IPS-20b (cell line): ENCODE data around the gene CDRT4.

Experiments
- H3K27ac ChIP-seq: one replicate; pipeline ENCODE4 v1.5.1; 2013; ENCODE audit warnings: low read length
- H3K27me3 ChIP-seq: 2 replicates; pipeline ENCODE4 v1.6.1; 2013; ENCODE audit warnings: mild to moderate bottlenecking, low read length, inconsistent platforms; ENCODE audit not compliant: insufficient read depth
- H3K36me3 ChIP-seq: 2 replicates; pipeline ENCODE4 v1.6.1; 2013; ENCODE audit warnings: low read depth, mild to moderate bottlenecking, inconsistent platforms, low read length, moderate library complexity; ENCODE audit not compliant: insufficient read depth
- H3K4me1 ChIP-seq: 2 replicates; pipeline ENCODE4 v1.6.1; 2013; ENCODE audit warnings: mild to moderate bottlenecking, control low read depth, inconsistent platforms, low read length, moderate library complexity; ENCODE audit not compliant: insufficient read depth
- H3K4me3 ChIP-seq: 2 replicates; pipeline ENCODE4 v1.5.1; 2013; ENCODE audit warnings: mild to moderate bottlenecking, low read length, inconsistent platforms
- H3K9ac ChIP-seq: 2 replicates; pipeline ENCODE4 v1.6.1; 2013; ENCODE audit warnings: low read depth, mild to moderate bottlenecking, inconsistent platforms, low read length, moderate library complexity
- H3K9me3 ChIP-seq: 2 replicates; pipeline ENCODE4 v1.6.1; 2013; ENCODE audit warnings: mild to moderate bottlenecking, low read depth, low read length, inconsistent platforms; ENCODE audit not compliant: insufficient read depth

The CDRT4 gene

DNA sequence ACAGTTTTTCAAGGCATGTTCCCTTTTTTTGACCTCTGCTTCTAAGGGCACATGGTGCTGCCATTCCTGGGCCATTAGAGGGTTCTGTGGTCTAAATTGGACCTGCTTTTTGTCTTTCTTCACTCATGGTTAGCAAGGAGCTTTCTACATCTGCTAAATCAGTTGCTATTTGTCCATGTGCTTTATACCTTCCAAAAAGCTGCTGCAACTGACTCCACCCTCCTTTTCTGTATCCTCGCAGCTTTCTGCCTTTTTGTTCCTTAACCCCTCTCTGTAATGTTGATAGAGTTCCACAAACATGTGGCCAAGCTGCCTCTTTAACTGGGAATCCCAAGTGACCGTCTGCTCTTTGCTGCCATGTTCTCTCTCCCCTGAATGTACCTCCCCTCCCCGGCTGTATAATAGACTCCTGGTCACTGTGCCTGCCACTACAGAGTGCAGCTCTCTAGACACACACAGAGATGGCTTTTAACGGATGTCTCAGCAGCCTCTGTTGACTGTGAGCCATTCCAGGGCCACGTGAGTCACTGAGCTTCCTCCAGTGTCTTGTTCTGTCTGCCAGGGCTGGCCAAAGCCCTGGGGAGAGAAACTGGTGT is 68.6 kb downstream of the CDRT4 start:
- Histone ChIP-seq H3K9ac (no peak overlapping the region), H3K27ac (no peak overlapping the region), H3K4me1 (no peaks in the 10 kb centered on the region), H3K27me3 (no peaks in the 10 kb centered on the region), H3K4me3 (no peak overlapping the region), H3K36me3 (no peaks in the 10 kb centered on the region), H3K9me3 (no peaks in the 10 kb centered on the region)

DNA sequence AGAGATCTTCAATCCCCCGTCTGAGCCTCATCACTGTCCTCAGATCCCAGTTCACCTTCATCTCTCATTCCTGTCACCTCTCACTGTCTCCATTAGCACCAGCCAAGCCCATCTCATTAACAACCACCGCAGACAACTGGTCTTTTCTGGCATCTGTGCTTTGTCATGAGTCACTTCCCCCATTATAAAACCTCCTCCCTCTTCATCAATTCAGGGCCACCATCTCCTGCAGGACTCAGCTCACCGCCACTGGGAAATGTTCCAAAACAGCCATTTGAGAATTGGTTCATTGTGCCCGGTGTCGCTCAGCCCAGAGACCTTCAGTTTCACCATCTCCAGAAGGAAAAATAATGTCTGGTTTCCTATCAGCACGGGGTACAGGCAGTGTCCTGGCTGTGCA is 69.1 kb downstream of the CDRT4 start:
- no peak overlapping the region for H3K4me3 ChIP-seq
- H3K27ac ChIP-seq = no peak overlapping the region
- no peak overlapping the region for H3K9ac ChIP-seq
- H3K27me3 ChIP-seq = no peaks in the 10 kb centered on the region
- H3K4me1 ChIP-seq = no peaks in the 10 kb centered on the region
- H3K9me3 ChIP-seq = no peaks in the 10 kb centered on the region
- no peaks in the 10 kb centered on the region for H3K36me3 ChIP-seq

DNA sequence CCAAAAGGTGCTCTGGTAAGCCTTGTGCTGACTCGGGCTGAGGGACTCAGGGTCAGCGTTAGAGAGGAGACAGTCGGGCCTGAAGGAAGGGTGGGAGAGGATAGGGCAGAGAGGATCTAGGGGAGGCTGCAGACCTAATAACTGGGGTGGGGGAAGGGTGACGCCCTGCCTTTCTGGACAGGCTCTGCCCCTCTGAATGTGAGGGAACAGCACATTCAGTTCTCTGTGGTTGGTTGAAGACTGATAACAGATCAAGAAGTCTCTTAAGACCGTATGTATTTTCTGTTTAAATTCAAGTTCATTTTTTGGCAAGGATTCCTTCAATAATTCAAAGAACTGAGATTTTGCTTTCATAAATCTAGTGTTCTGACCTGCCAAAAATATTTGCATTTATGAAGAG is 69.8 kb downstream of the CDRT4 start:
- no peak overlapping the region for H3K9ac ChIP-seq
- H3K27me3 ChIP-seq = no peaks in the 10 kb centered on the region
- no peak overlapping the region for H3K4me3 ChIP-seq
- H3K9me3 ChIP-seq = no peaks in the 10 kb centered on the region
- no peaks in the 10 kb centered on the region for H3K4me1 ChIP-seq
- no peaks in the 10 kb centered on the region for H3K36me3 ChIP-seq
- H3K27ac ChIP-seq = no peak overlapping the region

DNA sequence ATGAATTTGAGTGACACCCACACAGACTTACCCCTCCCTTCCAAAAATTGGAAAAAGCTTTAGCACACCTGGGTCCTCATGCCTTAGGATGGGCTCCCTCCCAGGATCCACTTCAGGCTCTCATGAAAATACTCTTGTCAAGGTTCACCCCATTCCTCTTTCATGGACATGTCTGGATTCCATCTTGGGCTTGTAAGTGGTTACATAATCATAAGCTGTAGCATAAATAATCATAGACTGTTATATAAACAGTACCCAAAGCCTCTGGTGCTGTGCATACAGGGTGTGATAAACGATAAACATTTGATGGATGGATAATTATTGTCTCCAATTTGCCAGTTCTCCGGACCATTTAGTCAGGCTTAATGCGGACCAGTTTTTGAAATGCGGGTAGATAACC is 72.3 kb downstream of the CDRT4 start:
- no peak overlapping the region for H3K27ac ChIP-seq
- no peaks in the 10 kb centered on the region for H3K9me3 ChIP-seq
- no peaks in the 10 kb centered on the region for H3K4me1 ChIP-seq
- H3K36me3 ChIP-seq = no peaks in the 10 kb centered on the region
- H3K9ac ChIP-seq = no peak overlapping the region
- no peaks in the 10 kb centered on the region for H3K27me3 ChIP-seq
- no peak overlapping the region for H3K4me3 ChIP-seq

DNA sequence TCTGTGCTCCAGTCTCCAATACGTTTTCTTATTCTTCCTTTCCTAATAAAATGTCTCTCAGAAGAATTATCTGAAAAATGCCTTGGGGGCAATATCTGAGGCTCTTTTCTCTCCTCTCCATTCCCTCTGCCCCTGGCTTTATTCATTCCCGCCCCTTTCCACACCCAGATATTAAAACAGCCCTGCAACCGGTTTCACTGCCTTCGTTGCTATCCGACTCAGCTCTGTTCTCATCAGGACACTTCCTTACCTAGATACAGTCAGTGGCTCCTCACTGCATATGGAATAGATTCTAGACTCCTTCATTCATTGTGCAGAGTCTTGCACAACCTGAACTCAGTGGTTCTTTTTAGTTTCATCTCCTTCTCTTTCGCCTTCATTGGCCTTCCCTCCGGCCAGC is 74.0 kb downstream of the CDRT4 start:
- no peak overlapping the region for H3K9ac ChIP-seq
- H3K9me3 ChIP-seq = no peaks in the 10 kb centered on the region
- no peaks in the 10 kb centered on the region for H3K4me1 ChIP-seq
- no peaks in the 10 kb centered on the region for H3K36me3 ChIP-seq
- H3K27ac ChIP-seq = no peak overlapping the region
- no peaks in the 10 kb centered on the region for H3K27me3 ChIP-seq
- no peak overlapping the region for H3K4me3 ChIP-seq

DNA sequence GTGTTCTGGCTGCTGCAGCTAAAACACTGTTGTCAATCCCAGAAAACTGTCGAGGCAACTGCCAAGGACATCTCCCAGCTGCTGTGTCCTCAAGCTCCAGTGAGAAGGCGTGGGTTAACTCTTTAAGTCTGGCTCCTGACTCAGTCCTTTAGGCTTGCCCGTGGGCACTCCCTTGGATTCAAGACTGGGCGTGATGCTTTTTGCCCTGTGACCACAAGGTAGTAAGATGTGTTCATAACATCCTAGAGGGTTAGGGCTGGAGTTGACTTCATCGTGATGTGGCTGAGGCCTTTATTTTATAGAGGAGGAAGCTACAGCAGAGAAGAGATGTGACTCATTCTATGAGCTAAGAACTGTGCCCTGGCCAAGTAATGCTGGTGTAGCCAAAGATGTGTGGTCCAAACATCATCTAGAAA is 75.1 kb downstream of the CDRT4 start:
- H3K36me3 ChIP-seq = no peaks in the 10 kb centered on the region
- H3K9me3 ChIP-seq = no peaks in the 10 kb centered on the region
- H3K27me3 ChIP-seq = no peaks in the 10 kb centered on the region
- H3K27ac ChIP-seq = no peak overlapping the region
- H3K4me1 ChIP-seq = no peaks in the 10 kb centered on the region
- no peak overlapping the region for H3K4me3 ChIP-seq
- no peak overlapping the region for H3K9ac ChIP-seq

DNA sequence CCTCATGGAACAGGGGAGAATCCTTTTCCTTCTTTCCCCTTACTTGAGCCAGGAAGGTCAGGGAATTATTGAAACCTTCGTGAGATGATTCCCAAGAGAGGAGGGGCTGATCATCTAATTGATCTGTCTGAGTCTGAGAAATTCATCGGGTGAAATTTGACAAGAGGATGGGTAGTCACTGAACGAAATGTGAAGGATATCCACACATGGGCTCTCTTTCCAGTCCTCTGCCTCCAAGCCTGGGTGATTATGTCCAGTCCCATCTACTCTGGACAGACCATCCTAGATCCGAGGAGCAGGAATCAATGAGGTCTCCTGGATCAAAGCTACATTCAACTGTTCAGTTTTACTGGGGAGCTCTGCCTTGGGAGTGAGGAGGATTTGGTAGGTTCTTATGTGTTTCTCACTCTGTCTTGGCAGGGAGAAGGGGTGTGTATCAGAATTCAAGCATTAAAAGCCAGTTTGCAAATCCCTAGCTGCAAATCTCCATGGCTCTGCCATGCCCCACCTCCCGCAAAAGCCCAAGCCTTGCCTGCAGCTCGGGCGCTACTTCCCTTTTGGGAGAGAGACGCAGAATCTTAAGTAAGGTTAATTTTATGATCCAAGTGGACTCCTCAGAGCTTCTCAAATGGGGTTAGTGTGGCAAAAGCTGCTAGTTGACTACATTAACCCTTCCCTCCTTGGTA is 78.9 kb downstream of the CDRT4 start:
- no peaks in the 10 kb centered on the region for H3K27me3 ChIP-seq
- peaks cover 7% of the 10 kb centered on the region; the same call in 1 of the 2 replicates for H3K4me1 ChIP-seq
- no peaks in the 10 kb centered on the region for H3K36me3 ChIP-seq
- no peaks in the 10 kb centered on the region for H3K9me3 ChIP-seq
- H3K4me3 ChIP-seq = no peak overlapping the region
- no peak overlapping the region for H3K9ac ChIP-seq
- no peak overlapping the region for H3K27ac ChIP-seq

DNA sequence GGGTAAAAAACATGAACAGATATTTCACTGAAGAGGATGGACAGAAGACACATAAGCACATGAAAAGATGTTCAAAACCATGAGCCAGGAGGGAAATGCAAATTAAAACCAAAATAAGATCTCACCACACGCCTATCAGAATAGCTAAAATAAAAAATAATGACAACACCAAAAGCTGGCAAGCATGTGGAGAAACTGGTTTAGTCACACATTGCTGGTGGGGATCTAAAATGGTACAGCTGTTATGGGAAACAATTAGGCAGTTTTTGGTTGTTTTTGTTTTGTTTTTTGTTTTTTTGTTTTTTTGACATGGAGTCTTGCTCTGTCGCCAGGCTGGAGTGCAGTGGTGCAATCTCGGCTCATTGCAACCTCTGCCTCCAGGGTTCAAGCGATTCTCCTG is 81.3 kb downstream of the CDRT4 start:
- H3K9ac ChIP-seq = no peak overlapping the region
- H3K27me3 ChIP-seq = no peaks in the 10 kb centered on the region
- no peaks in the 10 kb centered on the region for H3K9me3 ChIP-seq
- H3K27ac ChIP-seq = no peak overlapping the region
- peaks cover 7% of the 10 kb centered on the region; the same call in 1 of the 2 replicates for H3K4me1 ChIP-seq
- H3K36me3 ChIP-seq = no peaks in the 10 kb centered on the region
- H3K4me3 ChIP-seq = no peak overlapping the region
